HG03442 (cell line): Measurements from ENCODE around the gene JTB.
"Not testable (repeated sequence)": the region's sequence is repeated elsewhere in the genome, so short reads cannot be mapped to it uniquely, and the experiment has no call there.

Experiments used
- ATAC-seq: cut with Tn5 transposase; IDR thresholded peaks from one replicate; pipeline ENCODE4 v1.9.1; 2021; ENCODE audit warnings: mild to moderate bottlenecking, moderate library complexity; ENCODE audit not compliant: unreplicated experiment

The JTB gene

DNA sequence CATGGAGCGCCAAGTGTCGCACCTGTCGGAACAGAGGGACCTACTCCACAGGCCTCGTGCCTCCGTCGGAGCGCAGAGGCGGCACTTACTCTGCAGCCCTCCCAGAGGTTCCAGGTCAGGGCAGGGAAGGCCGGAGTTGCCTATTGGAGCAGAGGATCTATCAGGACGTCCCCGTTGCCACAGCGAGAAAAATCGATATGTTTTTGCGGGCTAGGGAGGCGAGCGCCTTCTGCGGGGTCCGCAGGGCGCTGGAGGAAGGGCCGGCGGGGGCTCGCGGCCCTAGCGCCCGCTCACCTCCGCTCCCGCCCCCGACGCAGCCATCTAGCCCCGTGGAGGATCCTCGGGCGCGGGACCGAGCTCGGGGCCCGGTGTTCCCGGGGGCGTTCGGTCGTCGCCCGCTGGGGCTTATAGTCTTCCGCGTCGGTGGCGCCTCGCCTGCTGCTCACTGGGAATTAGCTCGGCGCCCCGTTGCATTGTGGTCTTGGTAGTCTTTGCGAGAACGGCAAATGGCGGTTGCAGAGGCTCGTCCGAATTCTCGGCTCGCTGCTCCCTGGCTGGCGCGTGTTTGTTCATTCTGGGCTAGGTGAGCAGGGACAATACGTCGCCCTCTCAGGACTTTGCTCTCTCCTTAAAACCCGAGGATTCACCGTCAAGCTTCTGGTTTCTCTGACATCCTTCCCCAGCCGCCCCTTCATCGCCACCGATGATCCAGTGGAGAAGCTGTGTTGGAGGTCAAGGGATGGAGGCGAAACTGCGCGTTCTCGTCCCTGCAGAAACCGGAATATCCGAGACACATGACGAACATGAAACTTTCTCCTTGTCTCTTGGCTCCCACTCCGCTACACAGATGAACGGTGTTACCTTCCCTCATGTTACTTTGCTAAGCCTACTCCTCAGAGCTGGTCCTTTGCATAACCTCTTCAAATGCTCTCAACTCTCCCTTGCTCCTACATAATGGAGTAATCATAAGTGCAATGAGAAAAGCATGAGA lies at the start of gene JTB:
JTB (minus strand) TSS at position 425 of the 991 bp plus-strand sequence; CDS start at position 3, 422 bp downstream.
- ATAC-seq: peak; percentile 72

DNA sequence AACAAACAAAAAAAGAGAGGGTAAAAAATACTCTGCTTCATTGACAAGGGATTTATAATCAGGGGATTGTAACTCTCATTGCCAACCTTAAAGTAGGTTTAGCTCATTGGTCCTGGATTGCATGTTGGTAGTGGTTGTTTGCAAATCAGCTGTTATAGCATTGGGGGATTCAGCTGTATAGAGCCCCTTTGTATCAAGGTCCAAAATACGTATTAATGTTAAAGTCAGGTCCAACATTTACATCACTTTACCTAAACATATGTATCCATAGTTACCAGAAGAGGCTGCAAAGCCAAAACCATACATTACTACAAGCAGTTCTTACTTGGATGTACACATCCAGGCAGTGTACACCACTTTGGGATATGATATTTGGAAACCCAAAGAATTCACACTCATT lies 42.5 kb upstream of the JTB start:
- no peak for ATAC-seq

DNA sequence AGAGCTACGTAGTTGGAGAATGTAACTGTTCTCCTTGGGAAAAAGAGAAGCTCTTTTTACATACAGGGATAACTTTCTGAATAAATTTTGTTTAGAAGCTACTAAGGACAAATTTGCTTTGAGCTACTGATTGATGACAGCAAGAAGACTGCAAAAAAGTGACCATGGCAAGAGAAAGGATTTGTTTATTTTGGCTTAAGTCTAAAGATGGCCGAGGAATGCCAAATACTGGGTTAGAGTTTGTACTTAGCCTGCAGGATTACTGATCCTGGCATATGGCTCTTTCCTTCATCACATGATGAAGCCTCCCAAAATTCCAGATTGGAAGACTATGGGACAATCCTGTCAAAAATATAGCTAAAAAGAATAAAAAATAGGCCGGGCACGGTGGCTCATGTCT lies 41.8 kb upstream of the JTB start:
- ATAC-seq: no peak

DNA sequence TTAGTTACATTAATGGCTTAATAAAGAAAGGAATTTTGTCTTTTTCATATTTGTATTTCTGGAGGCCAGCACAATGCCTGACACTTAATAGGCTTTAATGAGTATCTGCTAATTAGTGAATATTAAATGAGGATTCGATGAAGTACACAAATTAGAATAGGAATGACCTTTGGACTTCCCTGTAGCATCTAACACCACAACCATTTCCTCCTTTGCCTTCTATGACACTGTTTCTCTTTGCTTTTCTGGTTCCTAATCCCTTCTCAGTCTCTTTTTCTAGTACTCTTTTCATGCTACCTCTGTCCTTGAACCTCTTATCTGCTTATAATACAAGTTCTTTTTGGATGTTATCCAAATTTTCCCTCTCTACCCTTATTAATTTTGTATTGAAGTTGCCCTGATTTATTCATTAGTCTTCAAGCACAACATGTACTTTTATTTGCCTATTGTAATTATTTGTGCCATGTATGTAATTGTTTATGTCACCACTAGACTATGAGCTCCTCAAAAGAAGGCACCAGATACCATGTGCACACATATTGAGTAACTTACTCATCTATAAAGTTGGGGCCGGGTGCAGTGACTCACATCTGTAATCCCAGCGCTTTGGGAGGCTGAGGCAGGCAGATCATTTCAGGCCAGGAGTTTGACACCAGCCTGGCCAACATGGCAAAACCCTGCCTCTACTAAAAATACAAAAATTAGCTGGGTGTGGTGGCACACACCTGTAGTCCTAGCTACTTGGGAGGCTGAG lies 36.9 kb upstream of the JTB start:
- ATAC-seq: no peak

DNA sequence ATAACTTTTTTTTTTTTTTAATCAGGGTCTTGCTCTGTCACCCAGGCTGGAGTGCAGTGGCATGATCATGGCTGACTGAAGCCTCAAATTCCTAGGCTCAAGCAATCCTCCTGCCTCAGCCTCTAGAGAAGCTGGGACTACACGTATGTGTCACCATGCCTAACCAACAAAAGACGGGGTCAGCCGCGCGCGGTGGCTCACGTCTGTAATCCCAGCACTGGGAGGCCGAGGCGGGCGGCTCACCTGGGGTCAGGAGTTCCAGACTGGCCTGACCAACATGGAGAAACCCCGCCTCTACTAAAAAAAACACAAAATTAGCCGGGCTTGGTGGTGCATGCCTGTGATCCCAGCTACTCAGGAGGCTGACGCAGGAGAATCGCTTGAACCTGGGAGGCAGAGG lies 35.1 kb upstream of the JTB start:
- ATAC-seq: not testable (repeated sequence)

DNA sequence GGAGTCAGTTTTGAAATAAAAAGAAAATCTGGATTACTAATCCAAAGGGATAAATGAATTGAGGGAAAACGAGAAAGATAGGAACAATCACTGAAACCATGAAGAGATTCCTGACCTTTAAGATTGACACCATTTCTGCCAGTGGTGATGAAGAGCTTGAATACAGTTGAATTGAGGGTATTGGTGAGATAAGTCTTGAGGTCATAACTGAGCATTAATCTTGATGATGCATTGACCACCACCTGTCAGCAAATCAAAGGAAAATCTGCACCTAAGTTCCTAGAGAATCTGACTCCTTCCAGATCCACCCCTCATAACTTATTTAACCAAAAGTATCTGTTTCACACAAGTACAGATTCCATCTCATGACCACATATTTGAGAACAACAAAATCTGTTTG lies 34.7 kb upstream of the JTB start:
- no peak for ATAC-seq

DNA sequence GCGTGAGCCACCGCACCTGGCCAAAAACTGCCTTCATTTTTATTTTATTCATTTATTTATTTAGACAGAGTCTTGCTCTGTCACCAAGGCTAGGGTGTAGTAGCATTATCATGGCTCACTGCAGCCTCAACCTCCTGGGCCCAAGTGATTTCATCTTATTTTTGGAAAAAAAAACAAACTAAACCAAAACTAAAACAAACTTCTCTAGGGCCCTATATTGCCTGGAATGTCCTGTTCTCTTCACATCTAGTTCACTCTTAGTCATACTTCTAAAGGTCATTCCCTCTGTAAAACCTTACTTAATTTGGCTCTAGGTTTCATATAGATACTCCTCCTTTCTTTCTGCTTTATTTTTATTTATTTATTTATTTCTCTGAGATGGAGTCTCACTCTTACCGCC lies 28.7 kb upstream of the JTB start:
- no peak for ATAC-seq

DNA sequence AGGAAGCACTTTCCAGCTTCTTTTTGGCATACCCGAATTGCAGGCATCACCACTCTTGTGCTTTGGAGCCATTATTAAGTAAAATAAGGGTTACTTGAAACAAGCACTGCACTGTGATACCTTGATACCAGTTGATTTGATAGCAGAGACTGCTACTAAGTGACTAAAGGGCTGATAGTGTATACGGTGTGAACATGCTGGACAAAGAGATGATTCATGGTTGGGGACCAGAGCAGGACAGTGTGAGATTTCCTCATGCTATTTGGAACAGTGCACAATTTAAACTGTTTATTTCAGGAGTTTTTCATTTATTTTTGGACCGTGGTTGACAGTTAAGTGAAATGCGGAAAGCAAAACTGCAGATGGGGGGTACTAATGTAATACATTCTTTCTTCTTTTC lies 22.9 kb upstream of the JTB start:
- ATAC-seq: no peak

DNA sequence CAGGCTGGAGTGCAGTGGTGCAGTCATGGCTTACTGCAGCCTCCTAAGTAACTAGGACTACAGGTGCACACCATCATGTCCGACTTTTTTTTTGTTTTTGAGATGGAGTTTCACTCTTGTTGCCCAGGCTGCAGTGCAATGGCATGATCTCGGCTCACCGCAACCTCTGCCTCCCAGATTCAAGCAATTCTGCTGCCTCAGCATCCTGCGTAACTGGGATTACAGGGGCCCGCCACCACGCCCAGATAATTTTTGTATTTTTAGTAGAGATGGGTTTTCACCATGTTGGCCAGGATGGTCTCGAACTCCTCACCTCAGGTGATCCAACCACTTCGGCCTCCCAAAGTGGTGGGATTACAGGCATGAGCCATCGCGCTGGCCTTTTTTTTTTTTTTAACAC lies 19.4 kb upstream of the JTB start:
- not testable (repeated sequence) for ATAC-seq

DNA sequence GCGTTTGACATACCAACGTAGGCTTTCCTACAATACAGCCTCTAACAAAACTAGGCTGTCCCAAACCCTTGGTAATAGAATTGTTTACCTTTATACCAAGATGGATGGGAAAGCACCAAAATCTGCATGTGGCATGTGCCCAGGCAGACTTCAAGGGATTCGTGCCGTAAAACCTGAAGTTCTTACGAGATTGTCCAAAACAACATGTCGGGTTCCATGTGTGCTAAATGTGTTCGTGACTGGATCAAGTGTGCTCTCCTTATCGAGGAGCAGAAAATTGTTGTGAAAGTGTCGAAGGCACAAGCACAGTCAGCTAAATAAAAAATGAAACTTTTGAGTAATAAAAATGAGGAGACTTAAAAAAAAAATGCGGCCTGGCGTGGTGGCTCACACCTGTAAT lies 18.2 kb upstream of the JTB start:
- no peak for ATAC-seq

DNA sequence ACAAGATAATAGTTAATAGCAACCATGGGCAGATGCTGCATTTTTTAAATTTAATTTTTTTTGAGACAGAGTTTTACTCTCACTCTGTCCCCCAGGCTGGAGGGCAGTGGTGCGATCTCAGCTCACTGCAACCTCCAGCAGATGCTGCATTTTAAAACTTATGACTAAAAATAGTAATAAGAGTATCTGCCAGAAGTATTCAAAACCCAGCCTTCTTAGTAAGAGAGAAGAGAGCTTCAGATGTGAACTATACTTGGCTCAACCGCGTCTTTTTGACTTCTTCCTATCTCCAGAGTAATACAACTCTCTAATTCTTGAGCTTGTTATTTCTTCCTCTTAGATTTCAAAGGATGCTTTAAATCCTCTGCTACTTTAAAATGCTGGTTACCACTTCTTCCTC lies 17.7 kb upstream of the JTB start:
- no peak for ATAC-seq

DNA sequence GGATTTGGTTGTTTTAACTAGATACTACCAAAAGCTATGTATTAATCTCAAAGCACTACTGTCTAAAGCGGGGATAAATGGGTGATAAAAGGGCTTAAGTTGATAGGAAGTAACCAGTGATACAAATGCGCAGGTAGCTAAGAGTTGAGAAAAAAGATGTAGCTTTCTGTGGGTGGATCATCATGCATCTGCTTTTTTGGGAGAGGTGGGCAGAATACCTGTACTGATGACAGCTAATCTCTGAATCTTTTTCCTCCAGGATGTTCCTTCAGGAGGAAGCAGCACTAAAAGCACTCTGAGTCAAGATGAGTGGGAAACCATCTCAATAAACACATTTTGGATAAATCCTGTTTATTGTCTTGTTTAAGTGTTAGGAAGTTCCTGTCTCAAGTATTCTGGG lies 14.3 kb upstream of the JTB start:
- ATAC-seq: no peak

DNA sequence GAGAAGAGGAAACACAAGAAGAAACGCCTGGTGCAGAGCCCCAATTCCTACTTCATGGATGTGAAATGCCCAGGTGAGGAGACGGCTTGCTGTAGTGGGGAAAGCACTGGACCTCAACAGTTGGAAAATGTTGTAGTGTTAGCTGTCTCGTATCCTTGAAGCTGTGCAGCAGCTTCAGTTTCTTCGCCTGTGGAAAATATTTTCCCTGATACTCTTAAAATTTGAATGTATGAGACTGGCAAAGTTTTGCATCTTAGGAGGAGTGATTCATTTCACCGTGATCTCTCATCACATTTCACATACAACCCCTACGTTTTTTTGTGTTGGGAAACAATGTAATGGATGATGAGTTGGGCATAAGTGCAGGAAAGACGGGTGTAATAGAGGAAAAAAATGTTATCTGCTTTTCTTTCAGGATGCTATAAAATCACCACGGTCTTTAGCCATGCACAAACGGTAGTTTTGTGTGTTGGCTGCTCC lies 13.7 kb upstream of the JTB start:
- no peak for ATAC-seq

DNA sequence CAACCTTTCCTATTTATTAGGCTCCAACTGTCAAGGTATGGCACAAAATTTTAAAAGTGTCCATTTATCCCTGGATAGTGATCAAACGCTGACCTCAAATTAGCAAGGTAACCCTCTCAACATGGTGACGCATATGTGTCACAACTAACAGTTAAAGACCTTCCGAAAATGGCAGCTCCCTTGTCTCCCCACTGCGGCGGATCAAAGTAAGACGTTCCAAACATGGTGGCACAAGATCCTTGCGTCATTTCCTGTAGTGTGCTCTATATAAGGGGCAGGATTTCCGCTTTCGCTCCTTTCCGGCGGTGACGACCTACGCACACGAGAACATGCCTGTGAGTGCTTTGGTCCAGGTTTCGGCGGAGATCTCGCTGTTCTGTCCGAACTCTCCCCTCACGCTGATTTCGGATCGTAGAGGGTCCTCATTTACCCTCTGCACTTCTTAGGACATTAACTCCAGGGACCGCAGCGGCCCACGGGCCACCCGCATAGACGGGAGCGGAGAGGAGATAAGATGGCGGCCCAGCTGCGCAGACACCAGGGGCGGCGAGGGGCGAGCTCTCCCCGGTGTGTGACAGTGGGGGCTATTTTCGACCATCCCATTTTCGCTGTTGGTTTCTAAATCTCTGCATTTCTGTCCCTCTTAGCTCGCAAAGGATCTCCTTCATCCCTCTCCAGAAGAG lies 13.1 kb upstream of the JTB start, which contains the start of gene RPS27:
RPS27 (plus strand) TSS at position 295 of the 683 bp plus-strand sequence; CDS start at position 330, 35 bp downstream.
- ATAC-seq: peak; percentile 69

DNA sequence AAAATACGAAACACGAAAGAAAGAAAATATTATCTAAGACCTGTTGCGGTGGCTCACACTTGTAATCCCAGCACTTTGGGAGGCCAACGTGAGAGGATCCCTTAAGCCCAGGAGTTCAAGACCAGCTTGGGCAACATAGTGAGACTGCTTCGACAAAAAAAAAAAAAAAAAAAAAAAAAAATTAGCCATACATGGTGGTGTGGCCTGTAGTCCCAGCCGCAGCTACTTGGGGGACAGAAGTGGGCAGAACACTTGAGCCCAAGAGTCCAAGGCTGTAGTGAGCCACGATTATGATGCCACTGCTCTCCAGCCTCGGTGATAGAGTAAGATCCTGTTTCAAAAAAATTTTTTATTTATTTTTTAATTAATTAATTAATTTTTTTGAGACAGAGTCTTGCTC lies 10.1 kb upstream of the JTB start:
- ATAC-seq: no peak

DNA sequence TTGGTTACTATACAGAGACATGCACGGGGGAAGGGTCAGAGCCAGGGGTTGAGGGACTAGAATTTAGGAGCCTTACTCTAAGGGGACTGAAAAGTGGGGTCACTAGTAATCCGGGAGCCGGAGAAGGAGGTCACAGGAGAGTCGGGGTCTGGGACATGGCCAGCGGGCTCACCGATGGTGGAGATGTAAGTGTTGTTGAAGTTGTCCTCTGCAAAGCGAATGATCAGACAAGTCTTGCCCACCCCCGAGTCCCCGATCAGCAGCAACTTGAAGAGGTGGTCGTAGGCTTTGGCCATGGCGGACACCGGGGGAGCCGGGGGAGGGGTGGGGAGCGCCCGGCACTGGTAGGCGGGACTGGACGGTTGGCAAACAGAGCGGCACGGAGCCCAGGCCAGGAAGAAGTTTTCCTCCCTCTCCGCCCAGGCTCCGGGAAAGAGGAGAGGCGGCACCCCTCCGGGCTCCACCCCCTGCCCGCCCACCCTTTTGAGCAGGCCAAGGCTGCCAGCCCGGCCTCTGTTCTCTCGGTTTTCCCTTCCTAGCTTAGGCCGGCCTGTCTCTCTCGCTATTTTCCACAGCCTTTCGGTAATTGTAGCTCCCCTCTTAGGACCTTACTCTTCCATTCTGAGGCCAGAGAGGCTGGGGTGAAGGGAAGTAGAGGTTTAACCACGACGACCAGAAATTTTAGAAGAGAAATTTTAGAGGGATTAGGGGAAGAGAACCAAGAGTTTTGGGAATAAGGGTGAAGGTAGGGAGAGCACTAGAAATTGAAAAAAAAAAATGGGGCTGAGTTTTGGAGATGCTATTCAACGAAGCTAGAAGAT lies 8.7 kb upstream of the JTB start, which contains the start of gene RAB13:
RAB13 (minus strand) TSS at position 399 of the 821 bp plus-strand sequence; CDS start at position 296, 103 bp downstream.
- no peak for ATAC-seq

DNA sequence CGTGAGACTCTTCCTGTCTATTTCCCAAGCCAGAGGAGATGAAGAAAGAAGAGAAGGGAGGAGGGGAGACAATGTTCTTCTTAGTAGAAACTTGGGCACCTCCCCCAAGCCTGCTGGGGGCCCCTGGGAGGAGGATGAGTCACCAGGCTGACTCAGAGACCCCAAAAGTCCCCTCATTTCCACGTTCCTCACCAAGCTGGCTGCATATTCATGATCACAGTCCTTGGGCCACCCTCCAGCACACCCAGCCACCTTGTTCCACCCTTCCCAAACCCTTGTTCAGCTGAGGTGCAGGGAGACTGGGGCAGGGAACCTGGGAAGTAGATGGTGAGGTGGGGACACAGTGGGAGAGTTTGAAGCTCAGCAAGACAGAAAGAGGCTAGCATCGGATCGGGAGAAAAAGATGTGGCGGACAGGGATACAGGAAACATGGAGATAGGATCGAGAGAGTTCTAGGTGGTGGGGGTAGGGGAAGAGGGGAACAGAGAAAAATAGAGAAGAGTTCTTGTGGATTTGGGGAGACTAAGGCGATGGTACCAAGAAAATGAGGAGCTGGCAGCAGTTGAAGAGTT lies 8.0 kb upstream of the JTB start:
- ATAC-seq: no peak

DNA sequence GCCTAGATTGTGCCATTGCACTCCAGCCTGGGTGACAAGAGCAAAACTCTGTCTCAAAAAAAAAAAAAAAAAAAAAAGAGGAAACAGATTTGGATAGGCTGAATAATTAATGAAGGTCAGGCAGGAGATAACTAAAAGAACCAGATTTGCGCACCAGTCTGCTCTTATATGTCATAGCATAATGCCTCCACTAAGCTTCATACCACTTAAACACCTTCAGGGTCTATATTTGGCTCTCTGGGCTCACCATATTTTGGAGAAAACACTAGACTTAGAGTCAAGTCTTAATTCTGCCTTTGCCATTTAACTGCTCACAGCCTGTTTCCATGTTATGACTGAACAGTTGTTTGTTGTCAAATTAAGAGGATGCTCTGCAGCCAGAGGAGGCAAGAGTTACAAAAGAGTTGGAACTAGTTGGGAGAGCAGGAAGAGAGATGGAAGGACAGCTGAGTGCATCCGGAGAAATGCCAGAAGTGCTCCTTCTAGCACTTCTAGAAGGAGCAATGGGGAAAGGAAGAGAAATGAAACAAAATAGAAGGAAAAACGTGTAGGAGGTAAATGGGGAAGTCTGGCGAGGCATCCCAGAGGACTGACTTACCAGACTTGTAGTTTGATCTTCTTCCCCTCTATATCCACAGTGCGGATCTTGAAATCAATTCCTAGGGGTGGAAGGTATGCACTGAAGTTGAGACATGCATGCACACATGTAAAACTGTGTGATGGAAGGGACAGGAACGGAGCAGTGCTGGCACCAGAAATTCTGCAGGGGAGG lies 6.8 kb upstream of the JTB start:
- no peak for ATAC-seq

DNA sequence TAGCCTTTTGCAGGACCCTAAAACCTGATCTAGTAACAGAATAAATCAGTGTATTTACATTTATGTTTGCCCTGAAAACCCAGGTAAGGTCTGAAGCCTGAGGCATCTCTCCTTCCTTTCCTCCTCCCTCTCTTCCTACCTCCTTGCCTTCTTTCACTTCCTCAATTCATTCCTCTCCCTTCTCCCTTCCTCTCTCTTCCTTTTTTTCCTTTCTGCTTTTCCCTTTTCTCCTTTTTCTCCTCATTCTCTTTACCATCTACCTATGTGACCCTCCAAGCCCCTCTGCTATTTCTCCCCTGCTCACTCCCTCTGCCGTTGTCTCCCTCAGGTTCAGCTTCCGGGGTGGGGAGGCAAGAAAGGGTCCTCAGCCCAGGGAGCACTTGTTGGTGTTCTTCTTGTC lies 4.3 kb upstream of the JTB start:
- ATAC-seq: not testable (repeated sequence)
